ENCODE measurements around the gene IVNS1ABP. TPM values are rescaled to one million over a fixed set of nuclear protein-coding genes. Genes with fewer than 3 reads are reported as not detected.
"Not testable (repeated sequence)": the region's sequence is repeated elsewhere in the genome, so short reads cannot be mapped to it uniquely, and the experiment has no call there.

The IVNS1ABP gene
- total RNA-seq, 1 donor from 2014 or later: 51.1 TPM

DNA sequence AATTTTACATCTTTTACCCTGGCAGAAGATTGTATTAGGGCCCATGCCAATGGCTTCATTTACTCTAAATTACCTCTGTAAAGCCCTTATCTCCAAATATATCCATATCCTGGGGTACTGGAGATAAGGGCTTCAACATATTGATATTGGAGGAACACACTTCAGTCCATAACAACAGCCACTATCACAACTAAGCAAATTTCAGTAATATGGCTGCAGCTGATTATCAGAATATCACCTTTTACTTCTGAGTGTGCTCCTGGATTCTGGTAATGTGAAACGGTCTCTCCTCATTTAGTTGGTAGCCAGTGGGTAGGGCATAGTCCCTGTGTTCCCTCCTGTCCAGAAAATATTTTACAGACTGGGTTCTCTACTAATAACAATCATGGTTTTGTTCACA is 53.3 kb downstream of the IVNS1ABP start:
- no peaks in the 10 kb centered on the region for H3K4me1 ChIP-seq (ENCODE audit: control insufficient read depth in 3 of 3, insufficient read depth in 3 of 3, low read length in 3 of 3)
- no peak overlapping the region for H3K4me3 ChIP-seq (ENCODE audit: low read length in 3 of 3)
- no peaks in the 10 kb centered on the region for H3K9me3 ChIP-seq (ENCODE audit: control insufficient read depth in 3 of 3, low read length in 3 of 3)
- no peaks in the 10 kb centered on the region for H3K27me3 ChIP-seq (ENCODE audit: control insufficient read depth in 3 of 3, insufficient read depth in 3 of 3, low read length in 3 of 3)
- no peak overlapping the region for H3K27ac ChIP-seq (ENCODE audit: low read depth, low read length)
- no peaks in the 10 kb centered on the region for H3K36me3 ChIP-seq (ENCODE audit: control insufficient read depth in 3 of 3, insufficient read depth in 3 of 3, low read length in 3 of 3)
- no peak overlapping the region for H3K9ac ChIP-seq (ENCODE audit: low read depth in 1 of 3, low read length in 3 of 3)

DNA sequence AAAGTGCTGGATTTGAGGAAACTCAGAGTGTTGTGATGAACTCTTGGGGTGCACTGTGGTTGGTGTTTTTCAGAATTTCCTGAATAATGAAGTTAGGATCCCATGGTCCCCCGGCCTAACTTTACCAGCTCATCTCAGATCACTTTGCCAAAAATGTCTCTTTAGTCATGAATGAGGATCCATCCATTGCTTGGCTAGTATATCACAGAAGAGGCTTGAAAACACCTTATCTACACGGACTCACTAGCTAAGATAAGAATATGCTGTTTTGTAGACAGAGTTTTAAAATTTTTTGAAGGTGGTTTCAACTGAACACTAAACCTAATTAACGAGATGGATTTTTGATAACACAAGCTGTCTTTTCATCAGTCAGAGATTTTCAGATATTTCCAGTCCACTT is 53.8 kb downstream of the IVNS1ABP start:
- Histone ChIP-seq H3K9ac (ENCODE audit: low read depth in 1 of 3, low read length in 3 of 3) (no peak overlapping the region), H3K27me3 (ENCODE audit: control insufficient read depth in 3 of 3, insufficient read depth in 3 of 3, low read length in 3 of 3) (no peaks in the 10 kb centered on the region), H3K4me3 (ENCODE audit: low read length in 3 of 3) (no peak overlapping the region), H3K9me3 (ENCODE audit: control insufficient read depth in 3 of 3, low read length in 3 of 3) (no peaks in the 10 kb centered on the region), H3K36me3 (ENCODE audit: control insufficient read depth in 3 of 3, insufficient read depth in 3 of 3, low read length in 3 of 3) (no peaks in the 10 kb centered on the region), H3K4me1 (ENCODE audit: control insufficient read depth in 3 of 3, insufficient read depth in 3 of 3, low read length in 3 of 3) (no peaks in the 10 kb centered on the region), H3K27ac (ENCODE audit: low read depth, low read length) (no peak overlapping the region)

DNA sequence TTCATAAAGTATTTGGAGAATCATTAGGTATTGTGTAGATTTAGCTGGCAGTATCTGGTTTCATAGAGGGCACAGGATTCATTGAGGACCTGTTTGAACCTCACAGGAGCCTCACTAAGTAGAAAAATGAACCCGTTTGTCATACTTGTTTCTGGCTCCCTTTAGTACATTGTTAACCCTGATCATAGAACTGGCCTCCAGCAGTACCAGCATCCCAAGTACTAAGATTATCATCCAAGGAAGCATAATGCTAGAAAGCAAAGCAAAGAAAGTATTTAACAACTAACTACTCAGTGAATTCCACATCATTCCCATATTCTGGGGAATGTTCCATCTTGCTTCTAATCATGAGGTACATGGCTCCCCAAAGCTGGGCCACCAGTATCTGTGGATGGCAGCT is 54.9 kb downstream of the IVNS1ABP start:
- Histone ChIP-seq H3K27me3 (ENCODE audit: control insufficient read depth in 3 of 3, insufficient read depth in 3 of 3, low read length in 3 of 3) (no peaks in the 10 kb centered on the region), H3K27ac (ENCODE audit: low read depth, low read length) (no peak overlapping the region), H3K9ac (ENCODE audit: low read depth in 1 of 3, low read length in 3 of 3) (no peak overlapping the region), H3K4me1 (ENCODE audit: control insufficient read depth in 3 of 3, insufficient read depth in 3 of 3, low read length in 3 of 3) (no peaks in the 10 kb centered on the region), H3K4me3 (ENCODE audit: low read length in 3 of 3) (no peak overlapping the region), H3K9me3 (ENCODE audit: control insufficient read depth in 3 of 3, low read length in 3 of 3) (no peaks in the 10 kb centered on the region), H3K36me3 (ENCODE audit: control insufficient read depth in 3 of 3, insufficient read depth in 3 of 3, low read length in 3 of 3) (no peaks in the 10 kb centered on the region)

DNA sequence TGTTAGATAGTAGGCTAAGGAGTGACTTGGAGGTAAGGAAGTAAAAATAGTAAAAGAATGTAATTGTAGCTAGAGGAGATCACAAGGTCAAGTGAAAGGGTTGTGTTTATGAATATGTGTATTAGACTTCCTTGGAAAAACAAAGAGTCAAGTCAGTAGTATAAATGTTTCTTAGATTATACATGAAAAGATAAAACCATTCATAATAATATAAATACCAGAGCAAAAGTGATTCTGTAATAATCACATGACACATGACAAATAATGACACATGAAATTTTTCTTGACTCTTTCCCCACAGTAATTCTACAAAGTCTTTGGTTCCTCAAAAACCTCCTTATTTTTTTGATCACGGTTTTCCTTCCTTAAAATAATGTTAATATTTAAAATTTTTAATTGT is 56.4 kb downstream of the IVNS1ABP start:
- Histone ChIP-seq H3K4me1 (ENCODE audit: control insufficient read depth in 3 of 3, insufficient read depth in 3 of 3, low read length in 3 of 3) (no peaks in the 10 kb centered on the region), H3K4me3 (ENCODE audit: low read length in 3 of 3) (no peak overlapping the region), H3K27me3 (ENCODE audit: control insufficient read depth in 3 of 3, insufficient read depth in 3 of 3, low read length in 3 of 3) (no peaks in the 10 kb centered on the region), H3K9ac (ENCODE audit: low read depth in 1 of 3, low read length in 3 of 3) (no peak overlapping the region), H3K27ac (ENCODE audit: low read depth, low read length) (no peak overlapping the region), H3K9me3 (ENCODE audit: control insufficient read depth in 3 of 3, low read length in 3 of 3) (no peaks in the 10 kb centered on the region), H3K36me3 (ENCODE audit: control insufficient read depth in 3 of 3, insufficient read depth in 3 of 3, low read length in 3 of 3) (no peaks in the 10 kb centered on the region)

DNA sequence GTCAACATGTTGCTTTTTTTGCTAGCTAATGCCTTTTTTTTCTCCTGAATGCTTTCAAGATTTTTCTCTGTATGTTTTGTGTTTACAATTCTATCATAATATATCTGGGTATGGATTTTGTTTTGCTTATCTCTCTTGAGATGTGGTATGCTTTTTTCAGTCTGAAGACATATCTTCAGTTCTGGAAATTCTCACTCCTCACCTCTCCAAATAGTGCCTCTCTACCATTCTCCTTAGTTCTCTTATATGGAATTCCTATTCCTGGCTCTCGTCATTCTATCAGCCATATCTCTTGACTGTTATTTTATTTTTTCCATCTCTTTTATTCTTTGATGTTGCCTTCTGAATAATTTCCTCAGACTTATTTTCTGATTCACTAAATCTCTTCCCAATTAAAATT is 58.4 kb downstream of the IVNS1ABP start:
- Histone ChIP-seq H3K36me3 (ENCODE audit: control insufficient read depth in 3 of 3, insufficient read depth in 3 of 3, low read length in 3 of 3) (no peaks in the 10 kb centered on the region), H3K9ac (ENCODE audit: low read depth in 1 of 3, low read length in 3 of 3) (no peak overlapping the region)

DNA sequence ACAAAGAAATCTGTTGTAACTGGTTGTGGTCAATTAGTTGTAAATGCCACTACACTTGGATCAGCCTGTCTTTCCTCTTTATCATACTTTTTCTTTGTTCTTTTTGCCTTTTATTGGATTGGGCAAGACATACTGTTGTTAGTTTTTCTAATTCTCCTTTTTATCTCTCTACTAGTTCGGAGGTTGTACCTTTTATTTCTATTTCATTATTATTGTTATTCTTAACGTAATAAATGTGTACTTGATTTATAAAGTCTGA is 59.2 kb downstream of the IVNS1ABP start:
- Histone ChIP-seq H3K36me3 (ENCODE audit: control insufficient read depth in 3 of 3, insufficient read depth in 3 of 3, low read length in 3 of 3) (no peaks in the 10 kb centered on the region), H3K27me3 (ENCODE audit: control insufficient read depth in 3 of 3, insufficient read depth in 3 of 3, low read length in 3 of 3) (no peaks in the 10 kb centered on the region), H3K4me1 (ENCODE audit: control insufficient read depth in 3 of 3, insufficient read depth in 3 of 3, low read length in 3 of 3) (no peaks in the 10 kb centered on the region), H3K27ac (ENCODE audit: low read depth, low read length) (no peak overlapping the region), H3K4me3 (ENCODE audit: low read length in 3 of 3) (no peak overlapping the region), H3K9ac (ENCODE audit: low read depth in 1 of 3, low read length in 3 of 3) (no peak overlapping the region), H3K9me3 (ENCODE audit: control insufficient read depth in 3 of 3, low read length in 3 of 3) (no peaks in the 10 kb centered on the region)

More for the DNA sequence above, 58.4 kb downstream of the IVNS1ABP start:
- H3K27ac ChIP-seq (ENCODE audit: low read depth, low read length): no peak overlapping the region
- H3K4me3 ChIP-seq (ENCODE audit: low read length in 3 of 3): no peak overlapping the region
- no peaks in the 10 kb centered on the region for H3K27me3 ChIP-seq (ENCODE audit: control insufficient read depth in 3 of 3, insufficient read depth in 3 of 3, low read length in 3 of 3)
- no peaks in the 10 kb centered on the region for H3K4me1 ChIP-seq (ENCODE audit: control insufficient read depth in 3 of 3, insufficient read depth in 3 of 3, low read length in 3 of 3)
- H3K9me3 ChIP-seq (ENCODE audit: control insufficient read depth in 3 of 3, low read length in 3 of 3): no peaks in the 10 kb centered on the region

DNA sequence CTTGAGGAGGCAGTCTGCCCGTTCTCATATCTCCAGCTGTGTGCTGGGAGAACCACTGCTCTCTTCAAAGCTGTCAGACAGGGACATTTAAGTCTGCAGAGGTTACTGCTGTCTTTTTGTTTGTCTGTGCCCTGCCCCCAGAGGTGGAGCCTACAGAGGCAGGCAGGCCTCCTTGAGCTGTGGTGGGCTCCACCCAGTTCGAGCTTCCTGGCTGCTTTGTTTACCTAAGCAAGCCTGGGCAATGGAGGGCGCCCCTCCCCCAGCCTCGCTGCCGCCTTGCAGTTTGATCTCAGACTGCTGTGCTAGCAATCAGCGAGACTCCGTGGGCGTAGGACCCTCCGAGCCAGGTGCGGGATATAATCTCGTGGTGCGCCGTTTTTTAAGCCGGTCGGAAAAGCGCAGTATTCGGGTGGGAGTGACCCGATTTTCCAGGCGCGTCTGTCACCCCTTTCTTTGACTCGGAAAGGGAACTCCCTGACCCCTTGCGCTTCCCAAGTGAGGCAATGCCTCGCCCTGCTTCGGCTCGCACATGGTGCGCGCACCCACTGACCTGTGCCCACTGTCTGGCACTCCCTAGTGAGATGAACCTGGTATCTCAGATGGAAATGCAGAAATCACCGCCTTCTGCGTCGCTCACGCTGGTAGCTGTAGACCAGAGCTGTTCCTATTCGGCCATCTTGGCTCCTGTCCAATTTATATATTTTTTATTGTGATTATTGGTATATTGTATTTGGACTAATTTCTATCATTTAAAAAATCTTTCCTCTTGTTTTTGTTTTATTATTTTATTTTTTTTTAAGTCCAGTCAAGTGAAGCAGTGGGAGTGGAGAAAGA is 59.7 kb downstream of the IVNS1ABP start:
- not testable (repeated sequence) for H3K27me3 ChIP-seq (ENCODE audit: control insufficient read depth in 3 of 3, insufficient read depth in 3 of 3, low read length in 3 of 3); H3K4me1 ChIP-seq (ENCODE audit: control insufficient read depth in 3 of 3, insufficient read depth in 3 of 3, low read length in 3 of 3); H3K36me3 ChIP-seq (ENCODE audit: control insufficient read depth in 3 of 3, insufficient read depth in 3 of 3, low read length in 3 of 3); H3K4me3 ChIP-seq (ENCODE audit: low read length in 3 of 3); H3K27ac ChIP-seq (ENCODE audit: low read depth, low read length); H3K9ac ChIP-seq (ENCODE audit: low read depth in 1 of 3, low read length in 3 of 3); H3K9me3 ChIP-seq (ENCODE audit: control insufficient read depth in 3 of 3, low read length in 3 of 3)

DNA sequence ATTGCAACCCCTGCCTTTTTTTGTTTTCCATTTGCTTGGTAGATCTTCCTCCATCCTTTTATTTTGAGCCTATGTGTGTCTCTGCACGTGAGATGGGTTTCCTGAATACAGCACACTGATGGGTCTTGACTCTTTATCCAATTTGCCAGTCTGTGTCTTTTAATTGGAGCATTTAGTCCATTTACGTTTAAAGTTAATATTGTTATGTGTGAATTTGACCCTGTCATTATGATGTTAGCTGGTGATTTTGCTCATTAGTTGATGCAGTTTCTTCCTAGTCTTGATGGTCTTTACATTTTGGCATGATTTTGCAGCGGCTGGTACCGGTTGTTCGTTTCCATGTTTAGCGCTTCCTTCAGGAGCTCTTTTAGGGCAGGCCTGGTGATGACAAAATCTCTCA is 61.4 kb downstream of the IVNS1ABP start:
- H3K9ac ChIP-seq (ENCODE audit: low read depth in 1 of 3, low read length in 3 of 3); H3K27ac ChIP-seq (ENCODE audit: low read depth, low read length); H3K36me3 ChIP-seq (ENCODE audit: control insufficient read depth in 3 of 3, insufficient read depth in 3 of 3, low read length in 3 of 3); H3K4me1 ChIP-seq (ENCODE audit: control insufficient read depth in 3 of 3, insufficient read depth in 3 of 3, low read length in 3 of 3); H3K27me3 ChIP-seq (ENCODE audit: control insufficient read depth in 3 of 3, insufficient read depth in 3 of 3, low read length in 3 of 3); H3K4me3 ChIP-seq (ENCODE audit: low read length in 3 of 3); H3K9me3 ChIP-seq (ENCODE audit: control insufficient read depth in 3 of 3, low read length in 3 of 3): not testable (repeated sequence)

DNA sequence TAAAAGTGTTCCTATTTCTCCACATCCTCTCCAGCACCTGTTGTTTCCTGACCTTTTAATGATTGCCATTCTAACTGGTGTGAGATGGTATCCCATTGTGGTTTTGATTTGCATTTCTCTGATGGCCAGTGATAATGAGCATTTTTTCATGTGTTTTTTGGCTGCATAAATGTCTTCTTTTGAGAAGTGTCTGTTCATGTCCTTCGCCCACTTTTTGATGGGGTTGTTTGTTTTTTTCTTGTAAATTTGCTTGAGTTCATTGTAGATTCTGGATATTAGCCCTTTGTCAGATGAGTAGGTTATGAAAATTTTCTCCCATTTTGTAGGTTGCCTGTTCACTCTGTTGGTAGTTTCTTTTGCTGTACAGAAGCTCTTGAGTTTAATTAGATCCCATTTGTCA is 64.6 kb downstream of the IVNS1ABP start:
- H3K27ac ChIP-seq (ENCODE audit: low read depth, low read length); H3K27me3 ChIP-seq (ENCODE audit: control insufficient read depth in 3 of 3, insufficient read depth in 3 of 3, low read length in 3 of 3); H3K9ac ChIP-seq (ENCODE audit: low read depth in 1 of 3, low read length in 3 of 3); H3K4me3 ChIP-seq (ENCODE audit: low read length in 3 of 3); H3K36me3 ChIP-seq (ENCODE audit: control insufficient read depth in 3 of 3, insufficient read depth in 3 of 3, low read length in 3 of 3); H3K9me3 ChIP-seq (ENCODE audit: control insufficient read depth in 3 of 3, low read length in 3 of 3); H3K4me1 ChIP-seq (ENCODE audit: control insufficient read depth in 3 of 3, insufficient read depth in 3 of 3, low read length in 3 of 3): not testable (repeated sequence)

DNA sequence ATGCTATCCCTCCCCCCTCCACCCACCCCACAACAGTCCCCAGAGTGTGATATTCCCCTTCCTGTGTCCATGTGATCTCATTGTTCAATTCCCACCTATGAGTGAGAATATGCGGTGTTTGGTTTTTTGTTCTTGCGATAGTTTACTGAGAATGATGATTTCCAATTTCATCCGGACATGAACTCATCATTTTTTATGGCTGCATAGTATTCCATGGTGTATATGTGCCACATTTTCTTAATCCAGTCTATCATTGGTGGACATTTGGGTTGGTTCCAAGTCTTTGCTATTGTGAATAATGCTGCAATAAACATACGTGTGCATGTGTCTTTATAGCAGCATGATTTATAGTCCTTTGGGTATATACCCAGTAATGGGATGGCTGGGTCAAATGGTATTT is 65.1 kb downstream of the IVNS1ABP start:
- H3K4me3 ChIP-seq (ENCODE audit: low read length in 3 of 3); H3K27ac ChIP-seq (ENCODE audit: low read depth, low read length); H3K27me3 ChIP-seq (ENCODE audit: control insufficient read depth in 3 of 3, insufficient read depth in 3 of 3, low read length in 3 of 3); H3K36me3 ChIP-seq (ENCODE audit: control insufficient read depth in 3 of 3, insufficient read depth in 3 of 3, low read length in 3 of 3); H3K9ac ChIP-seq (ENCODE audit: low read depth in 1 of 3, low read length in 3 of 3); H3K4me1 ChIP-seq (ENCODE audit: control insufficient read depth in 3 of 3, insufficient read depth in 3 of 3, low read length in 3 of 3); H3K9me3 ChIP-seq (ENCODE audit: control insufficient read depth in 3 of 3, low read length in 3 of 3): not testable (repeated sequence)

DNA sequence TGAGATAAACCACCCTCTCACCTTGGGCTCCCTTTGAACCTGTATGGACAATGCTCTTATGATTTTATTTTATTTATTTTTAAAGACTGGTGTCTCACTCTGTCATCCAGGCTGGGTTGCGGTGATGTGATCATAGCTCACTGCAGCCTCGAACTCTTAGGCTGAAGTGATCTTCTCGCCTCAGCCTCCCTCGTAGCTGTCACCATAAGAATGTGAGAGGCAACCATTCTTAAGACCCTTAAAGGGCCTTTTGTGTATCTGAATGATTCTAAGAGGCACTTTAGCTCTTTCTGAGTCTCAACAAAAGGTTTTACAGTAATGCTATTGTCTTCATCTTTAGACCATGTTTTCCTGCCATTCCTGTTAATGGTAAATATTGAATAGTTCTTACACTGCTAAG is 67.0 kb downstream of the IVNS1ABP start:
- no peak overlapping the region for H3K27ac ChIP-seq (ENCODE audit: low read depth, low read length)

More for the DNA sequence above, 67.0 kb downstream of the IVNS1ABP start:
- H3K27me3 ChIP-seq (ENCODE audit: control insufficient read depth in 3 of 3, insufficient read depth in 3 of 3, low read length in 3 of 3): no peaks in the 10 kb centered on the region
- H3K4me3 ChIP-seq (ENCODE audit: low read length in 3 of 3): no peak overlapping the region
- no peaks in the 10 kb centered on the region for H3K4me1 ChIP-seq (ENCODE audit: control insufficient read depth in 3 of 3, insufficient read depth in 3 of 3, low read length in 3 of 3)
- H3K9me3 ChIP-seq (ENCODE audit: control insufficient read depth in 3 of 3, low read length in 3 of 3): no peaks in the 10 kb centered on the region
- no peak overlapping the region for H3K9ac ChIP-seq (ENCODE audit: low read depth in 1 of 3, low read length in 3 of 3)
- H3K36me3 ChIP-seq (ENCODE audit: control insufficient read depth in 3 of 3, insufficient read depth in 3 of 3, low read length in 3 of 3): no peaks in the 10 kb centered on the region
